Astrocyte (in vitro differentiated cells and primary cell): ENCODE data around the gene RALGAPA1.

Experiments
- EZH2 ChIP-seq: IDR thresholded peaks from 2 replicates; pipeline ENCODE4 v1.6.1; 2012; ENCODE audit warnings: mild to moderate bottlenecking, low read length, inconsistent platforms; ENCODE audit not compliant: insufficient read depth
- TF ChIP-seq, protein P1 (sequence below): IDR thresholded peaks from 2 replicates; pipeline ENCODE4 v1.5.1; 2011; ENCODE audit warnings: low read depth, mild to moderate bottlenecking, inconsistent platforms, low read length, moderate library complexity; ENCODE audit not compliant: insufficient read depth

DNA sequence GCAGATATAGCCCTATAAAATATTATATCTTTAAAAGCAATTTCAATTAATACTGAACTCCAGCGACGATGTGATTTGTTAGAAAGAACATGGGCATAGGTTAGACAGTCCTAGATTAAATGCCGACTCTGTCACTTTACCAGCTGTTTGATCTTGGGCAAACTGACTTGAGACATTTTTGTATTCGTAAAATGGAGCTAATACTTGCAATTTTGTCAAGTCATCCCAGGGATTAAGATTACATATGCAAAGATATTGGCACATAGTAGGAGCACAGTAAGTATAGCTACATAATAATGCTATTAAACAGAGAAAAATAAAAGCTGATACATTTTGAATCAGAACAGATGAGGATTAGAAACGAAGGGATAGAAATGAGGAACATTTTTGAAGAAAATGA, 266.1 kb downstream of the RALGAPA1 start:
- TF ChIP-seq, protein P1, sequence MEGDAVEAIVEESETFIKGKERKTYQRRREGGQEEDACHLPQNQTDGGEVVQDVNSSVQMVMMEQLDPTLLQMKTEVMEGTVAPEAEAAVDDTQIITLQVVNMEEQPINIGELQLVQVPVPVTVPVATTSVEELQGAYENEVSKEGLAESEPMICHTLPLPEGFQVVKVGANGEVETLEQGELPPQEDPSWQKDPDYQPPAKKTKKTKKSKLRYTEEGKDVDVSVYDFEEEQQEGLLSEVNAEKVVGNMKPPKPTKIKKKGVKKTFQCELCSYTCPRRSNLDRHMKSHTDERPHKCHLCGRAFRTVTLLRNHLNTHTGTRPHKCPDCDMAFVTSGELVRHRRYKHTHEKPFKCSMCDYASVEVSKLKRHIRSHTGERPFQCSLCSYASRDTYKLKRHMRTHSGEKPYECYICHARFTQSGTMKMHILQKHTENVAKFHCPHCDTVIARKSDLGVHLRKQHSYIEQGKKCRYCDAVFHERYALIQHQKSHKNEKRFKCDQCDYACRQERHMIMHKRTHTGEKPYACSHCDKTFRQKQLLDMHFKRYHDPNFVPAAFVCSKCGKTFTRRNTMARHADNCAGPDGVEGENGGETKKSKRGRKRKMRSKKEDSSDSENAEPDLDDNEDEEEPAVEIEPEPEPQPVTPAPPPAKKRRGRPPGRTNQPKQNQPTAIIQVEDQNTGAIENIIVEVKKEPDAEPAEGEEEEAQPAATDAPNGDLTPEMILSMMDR = no peak
- TF ChIP-seq EZH2 = no peak
